Spleen (tissue), 11 donors: Measurements from ENCODE around the gene ZNF774. TPM values are rescaled to one million over a fixed set of nuclear protein-coding genes. Genes with fewer than 3 reads are reported as not detected.
A peak's percentile ranks its signal among the peaks of the same experiment; 100 is the strongest.

ENCODE experiments used
- DNase-seq: peaks from one replicate; pipeline ENCODE4 v3.0.0-alpha.2; 2020
- H3K27ac ChIP-seq, 8 donors: fragments of 200-600 bp; sonication (generic) in 7 of 8; 1 replicate in 4 of 8; 2 replicates in 4 of 8; pipeline versions ENCODE4 v1.5.0 to v1.8.0; 2016 to 2021; ENCODE audit warnings: inconsistent platforms in 4 of 8, mild to moderate bottlenecking in 4 of 8, moderate library complexity in 1 of 8
- H3K27me3 ChIP-seq, 7 donors: fragments of 200-600 bp; sonication (generic) in 6 of 7; replicated peaks in 1 of 7; 1 replicate in 4 of 7; 2 replicates in 3 of 7; pipeline versions ENCODE4 v1.5.0 to v1.8.0; 2016 to 2021; ENCODE audit warnings: inconsistent platforms in 3 of 7, mild to moderate bottlenecking in 1 of 7
- H3K36me3 ChIP-seq, 6 donors: fragments of 200-600 bp; sonication (generic) in 5 of 6; 1 replicate in 4 of 6; 2 replicates in 2 of 6; pipeline versions ENCODE4 v1.5.0 to v1.8.0; 2016 to 2021; ENCODE audit warnings: inconsistent platforms in 2 of 6
- H3K4me1 ChIP-seq, 6 donors: fragments of 200-600 bp; sonication (generic) in 5 of 6; 1 replicate in 3 of 6; 2 replicates in 3 of 6; pipeline versions ENCODE4 v1.5.0 to v1.8.0; 2016 to 2021; ENCODE audit warnings: inconsistent platforms in 3 of 6
- H3K4me3 ChIP-seq, 8 donors: fragments of 200-600 bp; sonication (generic) in 7 of 8; 1 replicate in 4 of 8; 2 replicates in 4 of 8; pipeline versions ENCODE4 v1.5.0 to v1.8.0; 2016 to 2021; ENCODE audit warnings: inconsistent platforms in 4 of 8, mild to moderate bottlenecking in 4 of 8, moderate library complexity in 2 of 8
- H3K9me3 ChIP-seq, 8 donors: fragments of 200-600 bp; sonication (generic) in 7 of 8; 1 replicate in 4 of 8; 2 replicates in 4 of 8; pipeline versions ENCODE4 v1.5.0 to v1.8.0; 2016 to 2021; ENCODE audit warnings: inconsistent platforms in 4 of 8
- POLR2A ChIP-seq, 3 donors: fragments of 450-650 bp; IDR thresholded peaks; one replicate each; pipeline ENCODE4 v1.5.1; 2017; ENCODE audit warnings: antibody characterized with exemption in 3 of 3, mild to moderate bottlenecking in 1 of 3
- POLR2AphosphoS5 ChIP-seq, 3 donors: sonication (generic); formaldehyde crosslinking; IDR thresholded peaks; one replicate each; pipeline ENCODE4 v1.5.1; 2017; ENCODE audit warnings: antibody characterized with exemption in 3 of 3
- WGBS, 5 donors: extraction: QIAGEN DNeasy Blood & Tissue Kit in 3 of 5; methylation state at CpG; one replicate each; pipeline versions ENCODE4 v1.1.5 to v1.1.7; 2013 to 2018; 5-methylcytosine and 5-hydroxymethylcytosine counted together
- intact Hi-C: fragments of 100-400 bp; cut with DNase I; formaldehyde crosslinking; loops from one replicate; pipeline ENCODE4 v1.15.0; 2023; ENCODE audit warnings: low total_unique reads
- polyA plus RNA-seq, 3 donors: library from polyadenylated mRNA; stranded (reverse); fragments of 200-250 nt; gene quantifications; one replicate each; pipeline ENCODE4 v1.2.1, GENCODE V29; 2013
- total RNA-seq, 7 donors: library from RNA; depleted of rRNA in 3 of 7; stranded (reverse); fragments of >200 nt in 3 of 7; fragmentation: NEBNext Ultra II Directional in 4 of 7; extraction: Animal tissue kit (Norgen Biotek cat#: 25700) in 4 of 7; gene quantifications; one replicate each; pipeline versions ENCODE4 v1.1.0 to v1.2.1, GENCODE V29; 2016 to 2021
- TF ChIP-seq, protein P1 (sequence below), 11 experiments: fragments of 200-600 bp in 7 of 11; fragments of 450-650 bp in 4 of 11; sonication (generic) in 4 of 11; IDR thresholded peaks in 8 of 11; conservative IDR thresholded peaks in 3 of 11; 1 replicate in 7 of 11; 2 replicates in 4 of 11; pipeline versions ENCODE4 v1.4.0 to v1.8.0; 2016 to 2021; ENCODE audit warnings: antibody characterized with exemption in 11 of 11, inconsistent platforms in 4 of 11, mild to moderate bottlenecking in 1 of 11
- donor health status: healthy with polysubstance abuse.
- donor health status: DM: no; HTN: no; CAD: no; lungs with moderate emphysema.
- donor health status: DM: no; HTN: no; CAD: no.
- donor health status: Bipolar disorder and iron deficiency.
- donor health status: healthy.
- donor health status: DM: no; HTN: no; CAD: no.
- donor health status: DM: yes; HTN: yes; CAD: no.

The ZNF774 gene
- total and polyA plus RNA-seq, 10 donors = 0.17 to 4.2 (median 1.6) TPM

- TF ChIP-seq POLR2A (IDR thresholded peaks at IDR 0.05) = no peak
- TF ChIP-seq, protein P1, sequence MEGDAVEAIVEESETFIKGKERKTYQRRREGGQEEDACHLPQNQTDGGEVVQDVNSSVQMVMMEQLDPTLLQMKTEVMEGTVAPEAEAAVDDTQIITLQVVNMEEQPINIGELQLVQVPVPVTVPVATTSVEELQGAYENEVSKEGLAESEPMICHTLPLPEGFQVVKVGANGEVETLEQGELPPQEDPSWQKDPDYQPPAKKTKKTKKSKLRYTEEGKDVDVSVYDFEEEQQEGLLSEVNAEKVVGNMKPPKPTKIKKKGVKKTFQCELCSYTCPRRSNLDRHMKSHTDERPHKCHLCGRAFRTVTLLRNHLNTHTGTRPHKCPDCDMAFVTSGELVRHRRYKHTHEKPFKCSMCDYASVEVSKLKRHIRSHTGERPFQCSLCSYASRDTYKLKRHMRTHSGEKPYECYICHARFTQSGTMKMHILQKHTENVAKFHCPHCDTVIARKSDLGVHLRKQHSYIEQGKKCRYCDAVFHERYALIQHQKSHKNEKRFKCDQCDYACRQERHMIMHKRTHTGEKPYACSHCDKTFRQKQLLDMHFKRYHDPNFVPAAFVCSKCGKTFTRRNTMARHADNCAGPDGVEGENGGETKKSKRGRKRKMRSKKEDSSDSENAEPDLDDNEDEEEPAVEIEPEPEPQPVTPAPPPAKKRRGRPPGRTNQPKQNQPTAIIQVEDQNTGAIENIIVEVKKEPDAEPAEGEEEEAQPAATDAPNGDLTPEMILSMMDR (IDR thresholded peaks at IDR 0.05 in 8 of 11, conservative IDR thresholded peaks at IDR 0.05 in 3 of 11) = no peak
- TF ChIP-seq POLR2AphosphoS5 (IDR thresholded peaks at IDR 0.05) = no peak
- Histone ChIP-seq H3K9me3 (no peaks in the 10 kb centered on the region), H3K4me3 (peak overlapping the region in 2 of 8 donors; percentile 3 to 59), H3K27ac (peak overlapping the region; percentile 29 to 94 (median 88)), H3K4me1 (peaks cover 34 to 100% (median 93%) of the 10 kb centered on the region in 6 donors), H3K36me3 (peaks cover 0 to 10% (median 0%) of the 10 kb centered on the region in 6 donors), H3K27me3 (no peaks in the 10 kb centered on the region)
- DNase-seq = no peak
- WGBS, 5 donors = 58 to 67% (median 62%) methylated on average over 7 of the region's 7 CpGs
- intact Hi-C loops = no loop called here
These were observed 48.1 kb downstream of the ZNF774 start for GRCh38 chr15:90400005-90400758.

DNA sequence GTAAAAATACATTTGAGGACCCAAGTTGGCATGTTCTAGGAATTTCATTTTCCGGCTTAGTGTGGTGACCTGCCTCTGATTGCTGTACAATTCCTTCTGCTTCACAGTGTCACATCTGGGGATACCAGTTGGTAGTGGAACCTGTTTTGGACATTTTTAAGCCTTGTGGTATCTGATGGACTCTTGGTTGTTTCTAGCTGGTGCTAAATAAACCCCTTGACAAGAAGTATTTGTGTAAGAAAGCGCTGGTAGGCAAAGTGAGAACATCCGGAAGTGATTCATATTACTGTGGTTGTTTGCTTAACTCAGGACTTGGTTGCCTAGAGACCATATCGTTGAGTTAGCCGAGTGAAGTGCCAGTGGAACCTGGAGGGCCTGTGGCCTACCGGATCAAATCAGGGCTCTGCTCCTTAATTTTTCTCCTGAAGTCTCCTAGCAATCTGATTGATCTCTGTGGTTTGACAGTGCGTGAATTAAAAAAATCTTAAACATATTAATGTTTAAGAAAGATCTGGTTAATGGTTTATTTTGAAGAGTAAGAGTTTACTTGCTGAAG is 48.8 kb downstream of the ZNF774 start:
- Histone ChIP-seq H3K4me1 (peaks cover 30 to 100% (median 93%) of the 10 kb centered on the region in 6 donors), H3K4me3 (peak overlapping the region in 4 of 8 donors; percentile 3 to 59 (median 4)), H3K36me3 (peaks cover 0 to 3% (median 0%) of the 10 kb centered on the region in 6 donors), H3K9me3 (no peaks in the 10 kb centered on the region), H3K27ac (peak overlapping the region; percentile 32 to 94 (median 88)), H3K27me3 (no peaks in the 10 kb centered on the region)
- intact Hi-C loops = no loop called here
- TF ChIP-seq, protein P1 (IDR thresholded peaks at IDR 0.05 in 8 of 11, conservative IDR thresholded peaks at IDR 0.05 in 3 of 11) = no peak
- TF ChIP-seq POLR2A (IDR thresholded peaks at IDR 0.05) (peak in 1 of 3 donors; percentile 6), POLR2AphosphoS5 (IDR thresholded peaks at IDR 0.05) (peak in 1 of 3 donors; percentile 73)
- no peak for DNase-seq
- 11 to 17% (median 12%) methylated on average over 7 of the region's 7 CpGs for WGBS, 5 donors

DNA sequence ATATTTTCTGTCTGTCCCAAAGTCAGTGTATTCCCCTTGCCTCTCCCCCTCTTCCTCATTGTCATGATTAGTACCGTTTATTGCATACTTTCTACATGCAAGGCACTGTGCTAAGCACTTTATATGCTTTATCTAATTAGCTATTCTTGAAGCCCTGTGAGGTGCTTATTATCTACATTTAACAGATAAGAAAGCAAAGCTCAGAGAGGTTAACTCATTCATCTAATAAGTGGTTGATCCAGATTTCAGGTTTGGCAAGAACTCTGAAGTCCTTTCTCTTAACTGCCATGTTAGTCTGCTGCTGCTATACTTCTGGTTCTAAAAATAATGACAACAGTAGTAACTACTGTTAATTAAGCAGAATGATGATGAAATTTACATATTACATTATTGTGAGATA is 49.4 kb downstream of the ZNF774 start:
- 31 to 41% (median 37%) methylated on average over 1 of the region's 1 CpG for WGBS, 5 donors
- no peaks in the 10 kb centered on the region for H3K36me3 ChIP-seq
- H3K4me3 ChIP-seq = peak overlapping the region in 2 of 8 donors; percentile 3 to 59
- H3K27ac ChIP-seq = peak overlapping the region; percentile 32 to 94 (median 88)
- no peaks in the 10 kb centered on the region for H3K9me3 ChIP-seq
- DNase-seq = no peak
- no peaks in the 10 kb centered on the region for H3K27me3 ChIP-seq
- peaks cover 28 to 100% (median 93%) of the 10 kb centered on the region in 6 donors for H3K4me1 ChIP-seq
- TF ChIP-seq, protein P1 (IDR thresholded peaks at IDR 0.05 in 8 of 11, conservative IDR thresholded peaks at IDR 0.05 in 3 of 11) = no peak
- TF ChIP-seq POLR2A (IDR thresholded peaks at IDR 0.05) (no peak), POLR2AphosphoS5 (IDR thresholded peaks at IDR 0.05) (no peak)
- intact Hi-C loops = no loop called here

- Histone ChIP-seq H3K36me3 (no peaks in the 10 kb centered on the region), H3K4me1 (peaks cover 28 to 100% (median 92%) of the 10 kb centered on the region in 6 donors), H3K9me3 (no peaks in the 10 kb centered on the region), H3K27me3 (no peaks in the 10 kb centered on the region), H3K27ac (peak overlapping the region; percentile 32 to 94 (median 88)), H3K4me3 (peak overlapping the region in 1 of 8 donors; percentile 59)
- TF ChIP-seq, protein P1 (IDR thresholded peaks at IDR 0.05 in 8 of 11, conservative IDR thresholded peaks at IDR 0.05 in 3 of 11) = no peak
- no peak for TF ChIP-seq POLR2AphosphoS5 (IDR thresholded peaks at IDR 0.05)
- TF ChIP-seq POLR2A (IDR thresholded peaks at IDR 0.05) = no peak
- no peak for DNase-seq
- intact Hi-C loops = no loop called here
These were observed 50.1 kb downstream of the ZNF774 start for GRCh38 chr15:90402223-90402622.
